DOHH2 (cell line): Measurements from ENCODE around the gene TRIM37.

Experiments used
- H3F3A ChIP-seq: fragments of 200-600 bp; sonication (generic), shearing (Covaris generic); 2 replicates; pipeline ENCODE4 v1.6.0; 2016; ENCODE audit warnings: antibody characterized with exemption, mild to moderate bottlenecking; ENCODE audit not compliant: control insufficient read depth, insufficient read depth
- H3K27ac ChIP-seq: fragments of 200-600 bp; sonication (generic); 2 replicates; pipeline ENCODE4 v1.5.1; 2014; ENCODE audit warnings: low read depth, mild to moderate bottlenecking, low read length, moderate library complexity
- H3K27me3 ChIP-seq: fragments of 200-600 bp; sonication (generic); 2 replicates; pipeline ENCODE4 v1.6.1; 2014; ENCODE audit warnings: mild to moderate bottlenecking, low read length, mixed read lengths; ENCODE audit not compliant: control insufficient read depth
- H3K36me3 ChIP-seq: fragments of 200-600 bp; sonication (generic); 2 replicates; pipeline ENCODE4 v1.6.1; 2014; ENCODE audit warnings: mild to moderate bottlenecking, low read length, moderate library complexity, mixed read lengths; ENCODE audit not compliant: control insufficient read depth
- H3K4me1 ChIP-seq: fragments of 200-600 bp; sonication (generic); 2 replicates; pipeline ENCODE4 v1.6.1; 2014; ENCODE audit warnings: mild to moderate bottlenecking, low read length, mixed read lengths; ENCODE audit not compliant: control insufficient read depth
- H3K4me2 ChIP-seq: fragments of 200-600 bp; sonication (generic); 2 replicates; pipeline ENCODE4 v1.6.0; 2014; ENCODE audit warnings: mild to moderate bottlenecking, low read length, moderate library complexity
- H3K4me3 ChIP-seq: fragments of 200-600 bp; sonication (generic); 2 replicates; pipeline ENCODE4 v1.5.1; 2014; ENCODE audit warnings: mild to moderate bottlenecking, low read length, mixed read lengths
- H3K79me2 ChIP-seq: fragments of 200-600 bp; sonication (generic); 2 replicates; pipeline ENCODE4 v1.6.1; 2014; ENCODE audit warnings: mild to moderate bottlenecking, low read length, mixed read lengths; ENCODE audit not compliant: control insufficient read depth
- H3K9me2 ChIP-seq: fragments of 200-600 bp; sonication (generic); replicated peaks from 2 replicates; pipeline ENCODE4 v1.6.1; 2014; ENCODE audit warnings: mild to moderate bottlenecking, low read length, mixed read lengths; ENCODE audit not compliant: control insufficient read depth
- H3K9me3 ChIP-seq: fragments of 200-600 bp; sonication (generic); 2 replicates; pipeline ENCODE4 v1.6.1; 2014; ENCODE audit warnings: antibody characterized with exemption, low read length, mixed read lengths; ENCODE audit not compliant: control insufficient read depth, insufficient read depth
- H4K20me1 ChIP-seq: fragments of 200-600 bp; sonication (generic); 2 replicates; pipeline ENCODE4 v1.6.0; 2014; ENCODE audit warnings: low read depth, mild to moderate bottlenecking, antibody characterized with exemption, low read length, moderate library complexity; ENCODE audit not compliant: control insufficient read depth, insufficient read depth
- EZH2phosphoT487 ChIP-seq: fragments of 200-600 bp; sonication (generic); IDR thresholded peaks from 2 replicates; pipeline ENCODE4 v1.6.1; 2017; ENCODE audit warnings: borderline replicate concordance, mild to moderate bottlenecking, antibody characterized with exemption, low read length, moderate library complexity, mixed read lengths
- TF ChIP-seq, protein P1 (sequence below): fragments of 200-600 bp; sonication (generic); IDR thresholded peaks from one replicate; pipeline ENCODE4 v1.5.1; 2014; ENCODE audit warnings: antibody characterized with exemption, mild to moderate bottlenecking, low read depth, low read length; ENCODE audit not compliant: poor library complexity, severe bottlenecking

Gene TRIM37

DNA sequence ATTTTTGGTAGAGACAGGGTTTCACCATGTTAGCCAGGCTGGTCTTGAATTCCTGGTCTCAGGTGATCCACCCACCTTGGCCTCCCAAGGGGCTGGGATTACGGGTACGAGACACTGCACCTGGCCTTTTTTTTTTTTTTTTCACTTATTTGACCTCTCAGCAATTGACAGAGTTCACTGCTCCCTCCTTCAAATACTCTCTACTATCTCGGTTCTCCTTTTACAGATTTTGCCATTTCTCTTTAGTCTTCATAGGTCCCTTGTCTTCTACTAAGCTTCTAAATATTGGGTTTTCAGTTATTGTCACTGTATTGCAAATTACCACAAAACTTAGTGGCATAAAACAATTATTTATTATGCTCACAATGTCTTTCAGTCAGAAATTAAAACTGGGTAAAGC lies 159.3 kb downstream of the TRIM37 start:
- Histone ChIP-seq H3K79me2 (peaks cover 69% of the 10 kb centered on the region), H3K4me3 (no peak overlapping the region), H3K4me1 (peaks cover 31% of the 10 kb centered on the region), H3F3A (peaks cover 9% of the 10 kb centered on the region; the same call in 1 of the 2 replicates), H3K27ac (no peak overlapping the region), H4K20me1 (no peaks in the 10 kb centered on the region), H3K36me3 (peaks cover 20% of the 10 kb centered on the region), H3K9me2 (no peaks in the 10 kb centered on the region), H3K4me2 (no peak overlapping the region), H3K9me3 (peaks cover 22% of the 10 kb centered on the region), H3K27me3 (no peaks in the 10 kb centered on the region)
- TF ChIP-seq, protein P1, sequence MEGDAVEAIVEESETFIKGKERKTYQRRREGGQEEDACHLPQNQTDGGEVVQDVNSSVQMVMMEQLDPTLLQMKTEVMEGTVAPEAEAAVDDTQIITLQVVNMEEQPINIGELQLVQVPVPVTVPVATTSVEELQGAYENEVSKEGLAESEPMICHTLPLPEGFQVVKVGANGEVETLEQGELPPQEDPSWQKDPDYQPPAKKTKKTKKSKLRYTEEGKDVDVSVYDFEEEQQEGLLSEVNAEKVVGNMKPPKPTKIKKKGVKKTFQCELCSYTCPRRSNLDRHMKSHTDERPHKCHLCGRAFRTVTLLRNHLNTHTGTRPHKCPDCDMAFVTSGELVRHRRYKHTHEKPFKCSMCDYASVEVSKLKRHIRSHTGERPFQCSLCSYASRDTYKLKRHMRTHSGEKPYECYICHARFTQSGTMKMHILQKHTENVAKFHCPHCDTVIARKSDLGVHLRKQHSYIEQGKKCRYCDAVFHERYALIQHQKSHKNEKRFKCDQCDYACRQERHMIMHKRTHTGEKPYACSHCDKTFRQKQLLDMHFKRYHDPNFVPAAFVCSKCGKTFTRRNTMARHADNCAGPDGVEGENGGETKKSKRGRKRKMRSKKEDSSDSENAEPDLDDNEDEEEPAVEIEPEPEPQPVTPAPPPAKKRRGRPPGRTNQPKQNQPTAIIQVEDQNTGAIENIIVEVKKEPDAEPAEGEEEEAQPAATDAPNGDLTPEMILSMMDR, result no peak
- TF ChIP-seq EZH2phosphoT487, result no peak

DNA sequence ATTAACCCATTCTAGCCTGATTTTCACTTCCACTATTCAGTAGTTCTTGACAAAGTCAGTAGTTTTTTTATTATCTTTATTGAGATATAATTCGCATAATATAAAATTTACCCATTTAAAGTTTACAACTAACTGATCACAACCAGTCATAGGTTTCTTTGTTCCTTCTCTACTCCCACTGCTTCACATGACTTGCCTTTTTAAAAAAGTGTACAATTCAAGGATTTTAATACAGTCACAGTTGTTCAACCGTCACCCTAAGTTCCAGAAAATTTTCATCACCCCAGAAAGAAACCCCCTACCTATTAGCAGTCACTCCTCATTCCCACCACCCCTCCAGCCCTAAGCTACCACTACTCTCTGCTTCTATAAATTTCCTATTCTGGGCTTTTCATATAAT lies 162.5 kb downstream of the TRIM37 start:
- no peaks in the 10 kb centered on the region for H3K27me3 ChIP-seq
- no peak overlapping the region for H3K4me3 ChIP-seq
- H3K27ac ChIP-seq, result no peak overlapping the region
- H3F3A ChIP-seq, result peaks cover 9% of the 10 kb centered on the region; the same call in 1 of the 2 replicates
- no peak for TF ChIP-seq EZH2phosphoT487
- TF ChIP-seq, protein P1, result no peak
- no peaks in the 10 kb centered on the region; the same call in 1 of the 2 replicates for H3K9me3 ChIP-seq
- H3K79me2 ChIP-seq, result peaks cover 42% of the 10 kb centered on the region
- H3K36me3 ChIP-seq, result peaks cover 21% of the 10 kb centered on the region
- peaks cover 26% of the 10 kb centered on the region for H3K4me1 ChIP-seq
- H4K20me1 ChIP-seq, result no peaks in the 10 kb centered on the region
- H3K9me2 ChIP-seq, result no peaks in the 10 kb centered on the region
- H3K4me2 ChIP-seq, result no peak overlapping the region

DNA sequence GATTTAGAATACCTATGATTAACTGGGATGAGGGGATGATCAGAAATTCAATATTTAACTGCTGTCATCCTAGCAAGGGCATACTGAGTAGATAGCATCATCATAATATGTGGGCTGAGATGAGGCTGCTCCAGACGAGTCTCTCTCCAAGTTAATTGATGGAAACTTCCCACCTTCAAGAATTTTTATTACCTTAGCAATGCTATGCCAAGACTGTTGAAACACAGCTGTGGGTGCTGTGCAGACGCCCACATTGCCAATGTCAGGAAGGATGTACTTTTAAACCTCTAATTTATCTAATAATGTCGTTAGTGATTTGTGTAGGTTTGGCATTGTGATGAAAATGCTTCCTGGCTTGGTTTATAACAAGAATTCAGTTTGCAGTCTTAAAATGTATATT lies 170.4 kb downstream of the TRIM37 start:
- no peaks in the 10 kb centered on the region for H4K20me1 ChIP-seq
- H3F3A ChIP-seq, result no peaks in the 10 kb centered on the region
- H3K27ac ChIP-seq, result no peak overlapping the region
- no peaks in the 10 kb centered on the region for H3K9me3 ChIP-seq
- H3K36me3 ChIP-seq, result peaks cover 17% of the 10 kb centered on the region
- H3K79me2 ChIP-seq, result peaks cover 21% of the 10 kb centered on the region
- H3K27me3 ChIP-seq, result no peaks in the 10 kb centered on the region
- H3K4me3 ChIP-seq, result no peak overlapping the region
- H3K4me2 ChIP-seq, result no peak overlapping the region
- H3K4me1 ChIP-seq, result peaks cover 11% of the 10 kb centered on the region
- TF ChIP-seq EZH2phosphoT487, result no peak
- TF ChIP-seq, protein P1, result no peak
- H3K9me2 ChIP-seq, result no peaks in the 10 kb centered on the region

DNA sequence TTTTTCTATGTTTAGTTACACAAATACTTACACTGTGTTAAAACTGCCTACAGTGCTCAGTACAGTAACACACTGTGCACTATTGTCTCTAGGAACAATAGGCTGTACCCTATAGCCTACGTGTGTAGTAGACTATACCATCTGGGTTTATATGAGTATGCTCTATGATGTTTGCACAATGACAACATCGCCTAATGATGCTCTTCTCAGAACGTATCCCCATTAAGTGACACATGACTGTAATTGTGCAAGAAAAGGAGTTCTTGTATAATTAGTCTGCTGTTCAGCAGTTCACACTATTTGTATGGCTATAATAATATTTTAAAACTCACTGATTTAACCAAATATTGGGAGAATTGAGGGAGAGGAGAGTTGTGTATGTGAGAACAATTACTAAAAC lies 173.7 kb downstream of the TRIM37 start:
- H3K27ac ChIP-seq, result no peak overlapping the region
- H3K27me3 ChIP-seq, result no peaks in the 10 kb centered on the region
- H3K36me3 ChIP-seq, result no peaks in the 10 kb centered on the region
- H3K79me2 ChIP-seq, result peaks cover 26% of the 10 kb centered on the region
- no peaks in the 10 kb centered on the region for H4K20me1 ChIP-seq
- H3K9me3 ChIP-seq, result no peaks in the 10 kb centered on the region
- H3K9me2 ChIP-seq, result no peaks in the 10 kb centered on the region
- TF ChIP-seq, protein P1, result no peak
- TF ChIP-seq EZH2phosphoT487, result no peak
- H3K4me1 ChIP-seq, result peaks cover 8% of the 10 kb centered on the region; the same call in 1 of the 2 replicates
- no peaks in the 10 kb centered on the region for H3F3A ChIP-seq
- H3K4me2 ChIP-seq, result no peak overlapping the region
- no peak overlapping the region for H3K4me3 ChIP-seq
